ENCODE data around the gene SERAC1.
"Not testable (repeated sequence)": the region's sequence is repeated elsewhere in the genome, so short reads cannot be mapped to it uniquely, and the experiment has no call there.

The SERAC1 gene

DNA sequence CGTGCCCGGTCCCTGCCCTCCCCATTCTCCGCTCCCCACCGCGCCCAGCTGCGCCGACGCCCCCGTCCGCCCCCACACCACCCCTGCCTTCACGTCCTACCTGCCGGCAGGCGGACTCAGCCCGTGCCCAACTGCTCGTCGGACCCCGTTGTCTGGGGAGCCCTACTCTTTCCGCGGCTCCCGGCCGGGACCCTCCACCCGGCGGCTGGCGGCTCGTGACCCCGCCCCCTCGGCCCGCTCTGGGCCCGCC, at the start of gene SERAC1:
SERAC1 (minus strand) TSS at position 223 of the 250 bp plus-strand sequence. CDS start 9,899 bp downstream, outside the sequence.
- no peak for DNase-seq
- no peak for ATAC-seq

GRCh38 chr6:158213925-158214674, 46.0 kb upstream of the SERAC1 start:
- DNase-seq = peak; percentile 56
- peak; percentile 97 for ATAC-seq

- ATAC-seq = no peak
- DNase-seq = no peak
Observed at GRCh38 chr6:158211273-158212055, 43.4 kb upstream of the SERAC1 start.

DNA sequence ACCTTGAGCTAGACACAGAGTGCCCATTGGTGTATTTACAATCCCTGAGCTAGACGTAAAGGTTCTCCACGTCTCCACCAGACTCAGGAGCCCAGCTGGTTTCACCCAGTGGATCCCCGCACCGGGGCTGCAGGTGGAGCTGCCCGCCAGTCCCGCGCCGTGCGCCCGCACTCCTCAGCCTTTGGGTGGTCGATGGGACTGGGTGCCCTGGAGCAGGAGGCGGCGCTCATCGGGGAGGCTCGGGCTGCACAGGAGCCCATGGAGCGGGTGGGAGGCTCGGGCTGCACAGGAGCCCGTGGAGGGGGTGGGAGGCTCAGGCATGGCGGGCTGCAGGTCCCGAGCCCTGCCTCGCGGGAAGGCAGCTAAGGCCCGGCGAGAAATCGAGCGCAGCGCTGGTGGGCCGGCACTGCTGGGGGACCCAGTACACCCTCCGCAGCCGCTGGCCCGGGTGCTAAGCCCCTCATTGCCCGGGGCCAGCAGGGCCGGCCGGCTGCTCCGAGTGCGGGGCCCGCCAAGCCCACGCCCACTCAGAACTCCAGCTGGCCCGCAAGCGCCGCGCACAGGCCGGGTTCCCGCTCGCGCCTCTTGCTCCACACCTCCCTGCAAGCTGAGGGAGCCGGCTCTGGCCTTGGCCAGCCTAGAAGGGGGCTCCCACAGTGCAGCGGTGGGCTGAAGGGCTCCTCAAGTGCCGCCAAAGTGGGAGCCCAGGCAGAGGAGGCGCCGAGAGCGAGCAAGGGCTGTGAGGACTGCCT, 41.7 kb upstream of the SERAC1 start:
- not testable (repeated sequence) for ATAC-seq, DNase-seq

DNA sequence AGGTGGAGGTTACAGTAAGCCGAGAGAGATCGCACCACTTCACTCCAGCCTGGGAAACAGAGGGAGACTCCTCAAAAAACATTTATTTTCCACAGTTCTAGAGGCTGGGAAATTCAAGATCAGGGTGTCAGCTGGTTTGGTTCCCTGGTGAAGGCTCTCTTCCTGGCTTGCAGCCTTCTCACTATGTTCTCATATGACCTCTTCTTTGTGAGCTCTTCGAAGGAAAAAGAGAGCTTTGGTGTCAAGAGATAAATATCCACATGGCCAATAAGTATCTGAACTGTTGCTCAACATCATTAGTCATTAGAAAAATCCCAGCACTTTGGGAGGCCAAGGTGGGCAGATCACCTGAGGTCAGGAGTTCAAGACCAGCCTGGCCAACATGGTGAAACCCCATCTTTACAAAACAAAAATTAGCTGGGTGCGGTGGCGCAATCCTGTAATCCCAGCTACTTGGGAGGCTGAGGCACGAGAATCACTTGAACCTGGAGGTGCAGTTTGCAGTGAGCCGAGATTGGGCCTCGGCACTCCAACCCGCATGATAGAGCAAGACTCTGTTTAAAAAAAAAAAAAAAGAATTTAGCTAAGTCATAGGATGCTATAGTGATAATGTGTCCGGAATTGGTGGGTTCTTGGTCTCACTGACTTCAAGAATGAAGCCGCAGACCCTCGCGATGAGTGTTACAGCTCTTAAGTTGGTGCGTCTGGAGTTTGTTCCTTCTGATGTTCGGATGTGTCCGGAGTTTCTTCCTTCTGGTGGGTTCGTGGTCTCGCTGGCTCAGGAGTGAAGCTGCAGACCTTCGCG, 40.4 kb upstream of the SERAC1 start:
- not testable (repeated sequence) for DNase-seq, ATAC-seq

GRCh38 chr6:158207422-158207788, 39.3 kb upstream of the SERAC1 start:
- DNase-seq (peak; percentile 26), ATAC-seq (peak; percentile 99)

- no peak for ATAC-seq
Observed at GRCh38 chr6:158206740-158207421, 38.8 kb upstream of the SERAC1 start.

GRCh38 chr6:158205169-158205944, 37.3 kb upstream of the SERAC1 start:
- DNase-seq (no peak), ATAC-seq (no peak)

More at GRCh38 chr6:158206740-158207421, 38.8 kb upstream of the SERAC1 start:
- no peak for DNase-seq

- no peak for DNase-seq
- no peak for ATAC-seq
Observed at GRCh38 chr6:158198461-158198860, 30.4 kb upstream of the SERAC1 start.

- DNase-seq (no peak), ATAC-seq (no peak)
Observed at GRCh38 chr6:158194487-158195280, 26.6 kb upstream of the SERAC1 start.

DNA sequence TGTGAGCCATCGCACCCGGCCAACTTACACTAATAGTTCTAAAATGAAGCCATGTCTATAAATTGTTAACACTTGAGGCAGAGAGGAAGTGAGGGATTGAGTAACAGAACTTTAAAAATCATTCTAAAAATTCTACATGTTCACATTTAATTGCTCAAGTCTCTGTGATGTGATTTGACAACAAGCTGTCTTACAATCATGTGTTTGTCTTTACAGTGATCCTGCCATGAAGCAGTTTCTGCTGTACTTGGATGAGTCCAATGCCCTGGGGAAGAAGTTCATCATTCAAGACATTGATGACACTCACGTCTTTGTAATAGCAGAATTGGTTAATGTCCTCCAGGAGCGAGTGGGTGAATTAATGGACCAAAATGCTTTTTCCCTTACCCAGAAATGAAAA, 23.7 kb upstream of the SERAC1 start:
- ATAC-seq = no peak
- DNase-seq = no peak

- DNase-seq (no peak), ATAC-seq (no peak)
Observed at GRCh38 chr6:158191032-158191431, 23.0 kb upstream of the SERAC1 start.

DNA sequence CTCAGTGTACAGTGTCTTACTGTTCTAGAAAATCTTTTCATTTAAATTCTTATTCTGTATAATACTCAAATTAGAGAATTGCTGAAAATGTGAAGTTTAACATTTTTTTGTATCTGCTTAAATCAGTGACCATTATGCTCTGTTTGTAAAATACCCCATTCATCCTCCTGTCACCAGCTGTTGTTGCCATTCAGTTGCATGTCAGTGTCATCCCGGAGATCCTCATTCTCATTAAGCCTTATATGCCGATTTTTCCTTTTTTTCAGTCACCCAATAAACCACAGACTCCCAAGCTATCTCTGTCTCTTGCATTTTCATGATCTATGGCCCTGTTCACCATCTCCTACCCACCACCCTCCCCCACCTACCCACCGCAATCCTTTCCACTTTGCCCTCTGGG, 20.5 kb upstream of the SERAC1 start:
- DNase-seq (no peak), ATAC-seq (no peak)

DNA sequence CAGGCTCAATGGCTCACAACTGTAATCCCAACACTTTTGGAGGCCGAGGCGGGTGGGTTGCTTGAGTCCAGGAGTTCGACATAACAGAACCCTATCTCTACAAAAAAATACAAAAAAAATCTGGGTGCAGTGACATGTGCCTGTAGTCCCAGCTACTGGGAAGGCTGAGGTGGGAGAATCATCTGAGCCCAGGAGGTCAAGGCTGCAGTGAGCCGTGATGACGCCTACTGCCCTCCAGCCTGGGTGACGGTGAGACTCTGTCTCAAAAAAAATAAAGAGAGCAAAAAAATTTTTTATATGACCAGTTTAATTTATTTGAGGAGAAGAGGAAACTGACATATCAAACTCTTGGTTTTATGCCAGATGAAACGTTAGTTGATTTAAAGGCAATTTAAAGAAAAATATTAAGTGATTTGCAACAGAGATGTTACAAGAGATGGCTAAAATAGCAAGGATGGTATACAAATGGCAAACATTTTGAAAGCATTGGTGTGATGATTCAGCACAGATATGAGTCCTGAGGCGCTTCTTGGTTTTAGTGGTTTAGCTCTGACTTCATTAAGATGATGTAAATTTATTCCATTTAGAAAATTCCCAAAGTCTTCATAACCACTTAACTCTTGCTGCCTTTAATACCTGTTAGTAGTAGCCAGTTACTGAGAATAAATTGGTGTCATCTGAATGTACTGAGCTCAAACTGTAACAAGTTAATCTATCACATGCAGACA, 17.8 kb upstream of the SERAC1 start:
- DNase-seq (no peak), ATAC-seq (peak; percentile 76)

DNA sequence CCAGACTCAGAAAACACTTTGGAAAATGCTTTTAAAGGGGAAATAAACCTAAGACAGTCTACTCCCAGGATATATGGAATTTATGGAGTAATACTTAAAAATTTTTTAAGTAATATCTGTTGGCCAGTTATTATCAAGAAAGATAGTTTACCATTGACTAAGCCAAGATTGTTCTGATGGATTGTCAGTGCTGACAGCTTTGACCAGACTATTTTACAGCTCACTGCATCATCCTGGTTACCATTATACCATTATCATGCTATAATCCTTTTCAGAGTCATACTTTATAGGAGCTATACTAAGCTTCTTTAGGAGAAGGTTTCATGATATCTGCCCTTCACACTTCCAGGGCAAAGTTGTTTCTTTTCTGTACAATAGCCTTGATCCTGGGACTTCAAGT, 16.5 kb upstream of the SERAC1 start:
- ATAC-seq (no peak), DNase-seq (no peak)

DNA sequence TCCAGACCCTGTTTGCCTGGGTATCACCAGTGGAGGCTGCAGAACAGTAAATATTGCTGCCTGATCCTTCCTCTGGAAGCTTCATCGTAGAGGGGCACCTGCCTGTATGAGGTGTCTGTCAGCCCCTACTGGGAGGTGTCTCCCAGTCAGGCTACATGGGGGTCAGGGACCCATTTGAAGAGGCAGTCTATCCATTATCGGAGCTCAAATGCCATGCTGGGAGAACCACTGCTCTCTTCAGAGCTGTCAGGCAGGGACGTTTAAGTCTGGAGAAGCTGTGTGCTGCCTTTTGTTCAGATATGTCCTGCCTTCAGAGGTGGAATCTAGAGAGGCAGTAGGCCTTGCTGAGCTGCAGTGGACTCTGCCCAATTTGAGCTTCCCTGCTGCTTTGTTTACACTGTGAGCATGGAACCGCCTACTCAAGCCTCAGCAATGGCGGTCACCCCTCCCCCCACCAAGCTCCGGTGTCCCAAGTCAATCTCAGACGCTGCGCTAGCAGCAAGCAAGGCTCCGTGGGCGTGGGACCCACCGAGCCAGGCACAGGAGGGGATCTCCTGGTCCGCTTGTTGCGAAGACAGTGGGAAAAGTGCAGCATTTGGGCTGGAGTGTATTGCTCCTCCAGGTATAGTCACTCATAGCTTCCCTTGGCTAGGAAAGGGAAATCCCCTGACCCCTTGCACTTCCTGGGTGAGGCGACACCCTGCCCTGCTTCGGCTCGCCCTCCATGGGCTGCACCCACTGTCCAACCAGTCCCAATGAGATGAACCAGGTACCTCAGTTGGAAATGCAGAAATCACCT, 15.3 kb upstream of the SERAC1 start:
- not testable (repeated sequence) for ATAC-seq, DNase-seq

DNA sequence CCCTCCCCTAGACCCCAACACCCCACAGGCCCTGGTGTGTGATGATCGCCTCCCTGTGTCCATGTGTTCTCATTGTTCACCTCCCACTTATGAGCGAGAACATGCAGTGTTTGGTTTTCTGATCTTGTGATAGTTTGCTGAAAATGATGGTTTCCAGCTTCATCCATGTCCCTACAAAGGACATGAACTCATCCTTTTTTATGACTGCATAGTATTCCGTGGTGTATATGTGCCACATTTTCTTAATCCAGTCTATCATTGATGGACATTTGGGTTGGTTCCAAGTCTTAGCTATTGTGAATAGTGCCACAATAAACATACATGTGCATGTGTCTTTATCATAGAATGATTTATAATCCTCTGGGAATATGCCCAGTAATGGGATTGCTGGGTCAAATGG, 9.7 kb upstream of the SERAC1 start:
- not testable (repeated sequence) for DNase-seq, ATAC-seq

DNA sequence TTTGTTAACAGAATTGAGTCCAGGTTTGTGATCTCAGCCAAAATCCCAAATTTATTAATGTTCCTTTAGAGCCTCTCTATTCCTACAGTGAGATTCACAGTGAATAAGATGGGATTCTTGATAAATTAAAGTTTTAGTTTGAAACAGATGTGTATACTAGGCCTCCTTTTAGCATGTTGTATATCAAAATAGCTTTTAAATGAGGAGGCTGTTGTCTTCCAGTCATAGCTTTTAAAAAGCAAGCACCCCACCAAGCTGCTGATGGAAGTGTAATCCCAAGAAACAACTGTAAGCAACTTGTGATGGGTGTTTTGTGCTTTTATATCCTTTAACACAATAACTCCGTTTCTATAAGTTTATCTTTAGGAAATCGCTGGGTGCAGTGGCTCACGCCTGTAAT, 7.0 kb upstream of the SERAC1 start:
- ATAC-seq = no peak
- DNase-seq = no peak

All from stimulated activated naive CD8-positive, alpha-beta T cell treated with anti-CD3 and anti-CD28 coated beads, Interleukin-15, Interleukin-2, amounts not matched to agents 100 U/mL and 50 U/mL, for 24 hours (primary cell).